Stomach (tissue), 4 donors: ENCODE measurements around the gene RICTOR.
A peak's percentile ranks its signal among the peaks of the same experiment; 100 is the strongest.

Experiments
- POLR2AphosphoS5 ChIP-seq, 3 donors: sonication (generic); formaldehyde crosslinking; IDR thresholded peaks; one replicate each; pipeline ENCODE4 v1.6.1; 2016; ENCODE audit warnings: antibody characterized with exemption in 3 of 3
- TF ChIP-seq, protein P1 (sequence below), 7 experiments: fragments of 450-650 bp in 4 of 7; fragments of 200-600 bp in 3 of 7; sonication (generic) in 3 of 7; IDR thresholded peaks; one replicate each; pipeline ENCODE4 v1.5.1; 2016 to 2019; ENCODE audit warnings: antibody characterized with exemption in 7 of 7, control low read depth in 2 of 7, mild to moderate bottlenecking in 1 of 7

GRCh38 chr5:38922199-38922598 lies 152.0 kb downstream of the RICTOR start:
- peak in 1 of 3 donors; percentile 44 for TF ChIP-seq POLR2AphosphoS5 (IDR thresholded peaks at IDR 0.05)
- TF ChIP-seq, protein P1, sequence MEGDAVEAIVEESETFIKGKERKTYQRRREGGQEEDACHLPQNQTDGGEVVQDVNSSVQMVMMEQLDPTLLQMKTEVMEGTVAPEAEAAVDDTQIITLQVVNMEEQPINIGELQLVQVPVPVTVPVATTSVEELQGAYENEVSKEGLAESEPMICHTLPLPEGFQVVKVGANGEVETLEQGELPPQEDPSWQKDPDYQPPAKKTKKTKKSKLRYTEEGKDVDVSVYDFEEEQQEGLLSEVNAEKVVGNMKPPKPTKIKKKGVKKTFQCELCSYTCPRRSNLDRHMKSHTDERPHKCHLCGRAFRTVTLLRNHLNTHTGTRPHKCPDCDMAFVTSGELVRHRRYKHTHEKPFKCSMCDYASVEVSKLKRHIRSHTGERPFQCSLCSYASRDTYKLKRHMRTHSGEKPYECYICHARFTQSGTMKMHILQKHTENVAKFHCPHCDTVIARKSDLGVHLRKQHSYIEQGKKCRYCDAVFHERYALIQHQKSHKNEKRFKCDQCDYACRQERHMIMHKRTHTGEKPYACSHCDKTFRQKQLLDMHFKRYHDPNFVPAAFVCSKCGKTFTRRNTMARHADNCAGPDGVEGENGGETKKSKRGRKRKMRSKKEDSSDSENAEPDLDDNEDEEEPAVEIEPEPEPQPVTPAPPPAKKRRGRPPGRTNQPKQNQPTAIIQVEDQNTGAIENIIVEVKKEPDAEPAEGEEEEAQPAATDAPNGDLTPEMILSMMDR (IDR thresholded peaks at IDR 0.05): peak in 5 of 7 experiments; percentile 48 to 74 (median 64)
